Ovary (tissue), 9 donors: ENCODE results near the gene KLHL42. TPM values are rescaled to one million over a fixed set of nuclear protein-coding genes. Genes with fewer than 3 reads are reported as not detected.

Experiments
- DNase-seq, 5 donors: peaks; one replicate each; pipeline ENCODE4 v3.0.0-alpha.2; 2019 to 2020
- H3K27ac ChIP-seq, 2 donors: fragments of 200-600 bp; one replicate each; pipeline versions ENCODE4 v1.5.1 to v1.8.0; 2019 to 2022
- H3K27me3 ChIP-seq: fragments of 200-600 bp; one replicate; pipeline ENCODE4 v1.8.0; 2022
- H3K36me3 ChIP-seq: fragments of 200-600 bp; sonication (generic); one replicate; pipeline ENCODE4 v1.5.1; 2019
- H3K4me1 ChIP-seq: one replicate; pipeline ENCODE4 v1.8.1; 2013; ENCODE audit warnings: mild to moderate bottlenecking, moderate library complexity; ENCODE audit not compliant: insufficient read depth
- H3K4me3 ChIP-seq: fragments of 200-600 bp; sonication (generic); one replicate; pipeline ENCODE4 v1.5.1; 2017
- H3K9me3 ChIP-seq, 2 donors: fragments of 200-600 bp in 1 of 2; sonication (generic) in 1 of 2; one replicate each; pipeline versions ENCODE4 v1.5.1 to v1.8.1; 2013 to 2019; ENCODE audit warnings: mild to moderate bottlenecking in 1 of 2, moderate library complexity in 1 of 2
- EP300 ChIP-seq: sonication (generic); formaldehyde crosslinking; IDR thresholded peaks from one replicate; pipeline ENCODE4 v1.6.1; 2017; ENCODE audit warnings: antibody characterized with exemption
- POLR2A ChIP-seq: fragments of 450-650 bp; IDR thresholded peaks from one replicate; pipeline ENCODE4 v1.6.1; 2017; ENCODE audit warnings: antibody characterized with exemption, mild to moderate bottlenecking, moderate library complexity
- intact Hi-C, 4 donors: fragments of 100-400 bp; cut with DNase I; formaldehyde crosslinking; loops; one replicate each; pipeline versions ENCODE4 v1.11.0 to v1.15.1; 2022 to 2023
- polyA plus RNA-seq, 2 donors: library from polyadenylated mRNA; stranded (reverse); fragments of 200-250 nt in 1 of 2; fragments of 350-450 nt in 1 of 2; fragmentation: Illumina TruSeq in 1 of 2; extraction: RNeasy Lipid Tissue Mini Kit (QIAGEN cat#74804) in 1 of 2; gene quantifications; one replicate each; pipeline ENCODE4 v1.2.3, GENCODE V29; 2013 to 2014
- small RNA-seq: library from RNA; depleted of rRNA; stranded (forward); fragments of <200 nt; gene quantifications from one replicate; pipeline ENCODE3, GENCODE V24; 2016
- total RNA-seq, 7 donors: library from RNA; depleted of rRNA in 2 of 7; stranded (reverse); fragments of >200 nt in 2 of 7; fragmentation: NEBNext Ultra II Directional in 3 of 7; extraction: Animal tissue kit (Norgen Biotek cat#: 25700) in 3 of 7; gene quantifications; one replicate each; pipeline versions ENCODE4 v1.1.0 to v1.2.4, GENCODE V29; 2016 to 2023
- TF ChIP-seq, protein P1 (sequence below), 3 donors: fragments of 450-650 bp in 2 of 3; fragments of 200-600 bp in 1 of 3; IDR thresholded peaks; one replicate each; pipeline versions ENCODE4 v1.5.1 to v1.8.0; 2016 to 2022; ENCODE audit warnings: antibody characterized with exemption in 3 of 3, mild to moderate bottlenecking in 1 of 3
- donor health status: DM: no; HTN: no; CAD: no; lungs with moderate emphysema.
- donor health status: DM: no; HTN: no; CAD: no.
- donor health status: Bipolar disorder and iron deficiency.
- donor health status: DM: yes; HTN: yes; CAD: no.
- donor health status: DM: no; HTN: no; CAD: no.
- donor health status: DM: yes; HTN: yes; CAD: no.

The KLHL42 gene
- total and polyA plus RNA-seq, 9 donors = 7.0 to 28.4 (median 18.8) TPM

DNA sequence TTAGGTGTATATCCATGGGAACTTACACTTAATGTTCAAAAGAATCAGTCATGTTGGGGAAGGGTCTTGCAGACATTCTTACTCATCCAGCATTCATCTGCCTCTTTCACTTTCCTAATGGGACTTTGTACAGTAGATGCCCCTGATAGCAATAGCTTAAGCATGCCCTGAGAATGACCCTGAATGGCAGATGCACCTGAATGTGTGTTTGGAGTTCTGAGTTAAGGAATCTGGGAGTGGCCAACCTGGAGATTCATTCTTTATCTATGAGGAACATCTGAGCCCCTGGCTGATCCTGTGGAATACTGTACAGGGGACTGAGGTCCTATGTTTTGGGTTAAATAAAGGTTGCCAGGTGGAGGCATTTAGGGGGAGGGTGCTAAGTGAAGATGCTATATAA is 71.3 kb downstream of the KLHL42 start:
- no peaks in the 10 kb centered on the region for H3K27me3 ChIP-seq
- no peak overlapping the region for H3K27ac ChIP-seq
- H3K4me1 ChIP-seq = no peaks in the 10 kb centered on the region
- no peak overlapping the region for H3K4me3 ChIP-seq
- intact Hi-C loops = loop anchor here in 1 of 4 donors (5.0 kb wide), 1 partner anchor 1949 kb away; no protein-coding TSS in a partner anchor
- DNase-seq = no peak
- no peaks in the 10 kb centered on the region for H3K36me3 ChIP-seq
- no peaks in the 10 kb centered on the region for H3K9me3 ChIP-seq
- TF ChIP-seq POLR2A (no peak), EP300 (no peak)
- TF ChIP-seq, protein P1, sequence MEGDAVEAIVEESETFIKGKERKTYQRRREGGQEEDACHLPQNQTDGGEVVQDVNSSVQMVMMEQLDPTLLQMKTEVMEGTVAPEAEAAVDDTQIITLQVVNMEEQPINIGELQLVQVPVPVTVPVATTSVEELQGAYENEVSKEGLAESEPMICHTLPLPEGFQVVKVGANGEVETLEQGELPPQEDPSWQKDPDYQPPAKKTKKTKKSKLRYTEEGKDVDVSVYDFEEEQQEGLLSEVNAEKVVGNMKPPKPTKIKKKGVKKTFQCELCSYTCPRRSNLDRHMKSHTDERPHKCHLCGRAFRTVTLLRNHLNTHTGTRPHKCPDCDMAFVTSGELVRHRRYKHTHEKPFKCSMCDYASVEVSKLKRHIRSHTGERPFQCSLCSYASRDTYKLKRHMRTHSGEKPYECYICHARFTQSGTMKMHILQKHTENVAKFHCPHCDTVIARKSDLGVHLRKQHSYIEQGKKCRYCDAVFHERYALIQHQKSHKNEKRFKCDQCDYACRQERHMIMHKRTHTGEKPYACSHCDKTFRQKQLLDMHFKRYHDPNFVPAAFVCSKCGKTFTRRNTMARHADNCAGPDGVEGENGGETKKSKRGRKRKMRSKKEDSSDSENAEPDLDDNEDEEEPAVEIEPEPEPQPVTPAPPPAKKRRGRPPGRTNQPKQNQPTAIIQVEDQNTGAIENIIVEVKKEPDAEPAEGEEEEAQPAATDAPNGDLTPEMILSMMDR (IDR thresholded peaks at IDR 0.05) = no peak

DNA sequence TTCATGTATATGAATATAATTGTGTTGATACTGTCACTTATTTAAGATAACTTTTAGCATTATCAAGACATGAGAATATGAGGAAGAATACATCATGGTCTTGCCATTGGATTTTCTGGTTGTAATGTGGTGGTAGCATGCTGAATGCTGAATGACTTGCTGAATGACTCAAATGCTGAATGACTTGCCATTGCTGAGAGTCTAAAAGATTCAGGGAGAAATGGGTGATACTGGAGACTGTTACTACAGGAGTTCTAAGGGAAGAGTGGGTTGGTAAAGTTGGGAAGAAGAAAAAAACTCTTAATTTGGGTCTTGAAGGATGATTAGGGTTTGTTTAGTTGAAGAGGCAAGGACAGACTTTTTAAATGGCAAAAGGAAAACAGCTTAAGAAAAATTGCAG is 72.1 kb downstream of the KLHL42 start:
- TF ChIP-seq POLR2A = no peak
- TF ChIP-seq EP300 = no peak
- TF ChIP-seq, protein P1 (IDR thresholded peaks at IDR 0.05) = no peak
- H3K4me3 ChIP-seq = no peak overlapping the region
- no peak for DNase-seq
- H3K36me3 ChIP-seq = no peaks in the 10 kb centered on the region
- no peaks in the 10 kb centered on the region for H3K27me3 ChIP-seq
- H3K27ac ChIP-seq = no peak overlapping the region
- no peaks in the 10 kb centered on the region for H3K9me3 ChIP-seq
- intact Hi-C loops = loop anchor here in 1 of 4 donors (5.0 kb wide), 1 partner anchor 1950 kb away; no protein-coding TSS in a partner anchor
- no peaks in the 10 kb centered on the region for H3K4me1 ChIP-seq

Small RNA genes within 50 kb of the gene (small RNA-seq; reads per million reads assigned to genes)
- gene RF00019 (not detected), gene RF02271 (not detected)

Other genes with a start within 250 kb of the KLHL42 start
- gene REP15, start 83.8 kb upstream of the KLHL42 start, total RNA-seq = 1 to 10 TPM in 6 of 7 donors, under 1 TPM in 1; 0.57 to 3.5 (median 2.1) TPM
- 1 to 10 TPM; 2.5 to 3.1 TPM for gene REP15, start 83.8 kb upstream of the KLHL42 start, polyA plus RNA-seq
- 10 to 100 TPM; 27.9 to 44.4 (median 35.5) TPM for gene MRPS35, start 69.4 kb upstream of the KLHL42 start, total RNA-seq
- 10 to 100 TPM; 23.3 to 43.4 TPM for gene MRPS35, start 69.4 kb upstream of the KLHL42 start, polyA plus RNA-seq
- gene MANSC4, start within 50 bp of the KLHL42 start, total RNA-seq = under 1 TPM in 3 of 7 donors, not detected in 4; 0.20 to 0.36 (median 0.32) TPM
- gene MANSC4, start within 50 bp of the KLHL42 start, polyA plus RNA-seq = under 1 TPM; 0.10 to 0.25 TPM
- 1 to 10 TPM in 3 of 7 donors, under 1 TPM in 4; 0.50 to 4.3 (median 0.72) TPM for gene PTHLH, start 192.5 kb downstream of the KLHL42 start, total RNA-seq
- 1 to 10 TPM in 1 of 2 donors, under 1 TPM in 1; 0.77 to 2.7 TPM for gene PTHLH, start 192.5 kb downstream of the KLHL42 start, polyA plus RNA-seq